AG08396 (cell line): Measurements from ENCODE around the gene TIAM2.
"Not testable (repeated sequence)": the region's sequence is repeated elsewhere in the genome, so short reads cannot be mapped to it uniquely, and the experiment has no call there.

Experiments used
- DNase-seq: peaks from one replicate; pipeline ENCODE4 v3.0.0; 2012; ENCODE audit warnings: low spot score, mixed read lengths

Gene TIAM2

DNA sequence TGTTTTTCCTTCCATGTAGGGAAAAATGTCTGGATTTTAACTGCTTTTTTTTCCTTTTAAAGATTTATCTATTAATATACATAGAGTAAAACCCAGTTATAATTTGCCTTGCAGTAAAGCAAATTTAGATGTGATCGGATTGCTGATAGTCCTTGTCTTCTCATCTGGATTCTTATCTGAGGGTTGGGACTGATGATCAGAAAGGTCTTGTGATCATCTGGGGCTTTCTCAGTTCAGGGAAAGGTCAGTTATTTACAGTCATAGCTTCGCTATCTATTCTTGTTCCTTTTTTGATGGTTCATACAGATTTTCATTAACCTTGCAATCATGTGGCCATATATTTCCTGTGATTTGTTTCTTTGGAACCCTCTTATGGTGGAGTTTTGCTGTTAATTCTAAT, 204.9 kb downstream of the TIAM2 start:
- no peak for DNase-seq

DNA sequence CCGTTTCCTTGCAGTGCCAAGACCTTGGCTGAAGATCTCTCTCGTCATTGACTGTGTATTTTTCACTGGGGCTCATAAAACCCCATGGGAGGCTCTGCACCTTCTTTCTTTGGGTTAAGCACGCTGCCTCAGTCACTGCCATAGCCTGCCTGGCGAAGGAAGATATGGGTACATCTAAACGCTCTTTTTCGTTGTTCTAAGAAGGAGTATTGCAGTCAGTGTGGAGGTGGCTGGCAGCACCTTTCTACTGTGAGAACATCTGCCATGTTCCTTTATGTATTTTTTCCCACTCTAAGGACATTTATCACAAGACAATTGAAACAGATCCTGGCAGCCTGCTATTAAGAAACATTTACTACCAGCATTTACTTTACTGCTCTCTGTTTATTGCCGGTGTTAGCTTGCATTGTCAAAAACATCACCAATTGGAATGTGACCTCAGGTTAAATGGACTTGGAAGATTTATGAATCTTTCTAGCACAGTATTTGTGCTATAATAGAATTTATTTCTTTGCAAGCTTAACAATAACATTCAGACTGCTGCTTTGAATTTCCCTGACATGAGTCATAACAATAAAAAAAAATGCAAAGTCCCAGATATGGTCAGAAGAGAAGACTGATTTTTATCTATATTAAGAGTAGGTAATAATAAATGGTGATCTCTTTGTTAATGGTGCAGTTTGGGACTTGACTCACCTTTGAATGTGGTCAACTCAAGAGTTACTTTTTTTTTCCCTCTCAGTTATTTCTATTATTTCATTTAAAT, 206.5 kb downstream of the TIAM2 start:
- DNase-seq = peak; percentile 41

DNA sequence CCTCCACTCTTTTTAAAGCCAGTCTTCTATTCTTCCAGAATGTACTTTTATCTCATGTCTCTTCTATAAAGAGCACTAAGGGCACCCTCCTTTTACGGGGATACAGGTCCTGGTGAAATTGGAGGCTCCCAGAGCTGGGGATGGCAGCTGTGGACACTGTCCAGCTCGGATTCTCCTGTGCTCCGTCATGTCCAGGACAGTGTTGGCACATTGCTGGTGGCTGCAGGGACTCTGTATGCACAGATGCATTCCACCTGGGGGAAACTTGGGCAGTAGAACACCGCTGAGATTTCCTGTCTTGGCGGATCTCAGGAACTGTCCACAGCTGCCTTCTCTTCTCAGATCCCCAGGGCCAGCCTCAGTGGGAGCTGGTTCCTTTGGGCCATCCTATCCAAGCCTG, 212.1 kb downstream of the TIAM2 start:
- no peak for DNase-seq

DNA sequence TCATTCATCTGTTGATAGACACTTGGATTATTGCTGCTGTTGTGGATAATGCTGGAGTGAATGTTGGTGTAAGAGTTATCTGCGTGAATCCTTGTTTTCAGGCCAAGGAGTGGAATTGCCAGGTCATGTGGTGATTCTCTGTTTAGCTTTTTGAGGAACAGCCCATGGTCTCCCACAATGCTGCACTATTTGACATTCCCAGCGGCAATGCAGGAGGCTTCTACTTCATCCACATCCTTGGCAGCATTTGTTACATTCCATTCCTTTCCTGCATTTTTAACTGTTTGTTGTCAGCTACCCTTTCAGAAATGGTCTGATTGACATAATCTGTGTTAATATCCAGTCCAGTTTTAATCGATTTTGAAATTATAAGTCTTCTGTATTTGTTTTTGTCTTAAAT, 217.0 kb downstream of the TIAM2 start:
- DNase-seq = no peak

DNA sequence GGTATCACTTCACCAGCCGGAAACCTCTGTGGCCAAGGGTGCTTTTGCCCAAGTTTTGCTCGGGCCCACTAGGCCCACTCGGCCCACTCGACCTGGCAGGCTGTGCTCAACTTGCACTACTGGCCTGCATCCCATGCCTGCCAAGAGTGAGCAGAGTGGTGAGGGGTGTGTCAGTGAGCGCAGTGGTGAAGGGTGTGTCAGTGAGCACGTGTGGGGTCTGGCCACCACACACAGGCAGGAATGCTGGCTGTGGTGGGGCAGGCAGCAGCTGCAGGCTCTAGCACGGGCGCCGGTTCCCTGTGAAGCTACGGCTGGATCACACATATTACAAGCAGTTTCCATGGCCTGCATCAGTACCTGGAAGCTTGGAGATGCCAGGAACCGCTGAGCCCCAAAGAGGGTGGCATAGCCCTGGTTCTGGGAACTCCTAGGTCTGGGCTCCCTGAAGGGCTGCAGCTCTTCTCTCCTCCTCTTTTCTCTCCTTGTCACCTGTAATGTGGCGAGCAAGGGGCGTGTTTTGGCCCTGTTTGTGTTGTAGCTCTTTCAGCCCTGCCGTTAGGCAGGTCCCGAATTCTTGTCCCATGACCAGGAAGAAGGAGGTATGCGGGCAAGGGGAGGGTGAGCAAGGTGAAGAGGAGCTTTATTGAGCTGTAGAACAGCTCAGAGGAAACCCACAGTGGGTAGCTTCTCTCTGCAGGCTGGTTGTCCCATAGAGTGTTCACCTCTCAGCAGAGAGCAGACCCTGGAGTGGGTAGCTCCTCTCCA, 217.7 kb downstream of the TIAM2 start:
- DNase-seq = no peak

DNA sequence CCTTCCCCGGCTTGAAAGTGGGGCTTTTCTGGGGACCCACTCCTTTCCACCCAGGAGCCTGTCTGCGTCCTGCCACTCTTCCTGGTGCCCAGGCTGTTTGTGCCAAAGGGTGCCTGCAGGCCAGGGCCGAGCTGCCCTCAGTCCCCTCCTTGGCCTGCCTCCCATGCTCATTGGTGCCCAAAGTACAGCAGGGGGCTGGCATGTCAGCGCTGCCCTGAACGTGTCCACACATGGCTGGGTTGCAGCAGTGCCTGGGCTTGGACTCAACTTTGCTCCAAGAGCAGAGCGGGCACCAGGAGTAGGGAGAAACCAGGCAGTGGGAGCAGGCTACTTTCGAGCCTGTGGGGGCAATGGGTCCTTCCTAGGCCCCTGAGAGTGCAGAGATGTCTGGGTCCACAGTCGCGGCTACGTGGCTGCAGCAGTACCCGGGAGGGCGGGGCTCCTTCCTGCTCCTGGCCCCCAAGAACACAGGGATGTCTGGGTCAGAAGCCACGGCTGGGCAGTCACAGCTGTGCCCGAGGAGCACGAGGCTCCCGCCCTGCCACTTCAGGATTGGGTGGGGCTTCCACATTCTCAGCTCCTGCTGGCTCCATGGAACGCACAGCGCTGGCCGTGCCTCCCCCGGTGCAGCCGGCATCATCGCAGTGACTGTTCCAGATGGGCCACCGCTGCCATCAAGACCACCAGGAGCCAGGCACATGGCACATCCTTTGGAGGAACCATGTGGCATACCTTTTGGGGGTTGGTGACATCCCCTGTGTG, 218.7 kb downstream of the TIAM2 start:
- DNase-seq = no peak

DNA sequence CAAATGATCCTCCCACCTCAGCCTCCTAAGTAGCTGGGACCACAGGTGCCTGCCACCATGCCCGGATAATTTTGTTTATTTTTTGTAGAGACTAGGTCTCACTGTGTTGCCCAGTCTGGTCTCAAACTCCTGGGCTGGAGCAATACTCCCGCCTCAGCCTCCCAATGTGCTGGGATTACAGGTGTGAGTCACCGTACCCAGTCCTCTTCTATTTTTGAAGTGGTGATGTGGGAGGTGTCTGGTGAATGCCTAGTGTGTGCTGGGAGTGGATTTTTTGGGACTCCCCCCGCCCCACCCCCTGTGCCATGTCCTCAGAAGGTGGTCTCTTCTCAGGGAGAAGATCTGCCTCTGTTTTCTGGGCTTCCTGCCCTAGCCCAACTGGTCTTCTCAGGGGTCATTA, 220.8 kb downstream of the TIAM2 start:
- DNase-seq = no peak

DNA sequence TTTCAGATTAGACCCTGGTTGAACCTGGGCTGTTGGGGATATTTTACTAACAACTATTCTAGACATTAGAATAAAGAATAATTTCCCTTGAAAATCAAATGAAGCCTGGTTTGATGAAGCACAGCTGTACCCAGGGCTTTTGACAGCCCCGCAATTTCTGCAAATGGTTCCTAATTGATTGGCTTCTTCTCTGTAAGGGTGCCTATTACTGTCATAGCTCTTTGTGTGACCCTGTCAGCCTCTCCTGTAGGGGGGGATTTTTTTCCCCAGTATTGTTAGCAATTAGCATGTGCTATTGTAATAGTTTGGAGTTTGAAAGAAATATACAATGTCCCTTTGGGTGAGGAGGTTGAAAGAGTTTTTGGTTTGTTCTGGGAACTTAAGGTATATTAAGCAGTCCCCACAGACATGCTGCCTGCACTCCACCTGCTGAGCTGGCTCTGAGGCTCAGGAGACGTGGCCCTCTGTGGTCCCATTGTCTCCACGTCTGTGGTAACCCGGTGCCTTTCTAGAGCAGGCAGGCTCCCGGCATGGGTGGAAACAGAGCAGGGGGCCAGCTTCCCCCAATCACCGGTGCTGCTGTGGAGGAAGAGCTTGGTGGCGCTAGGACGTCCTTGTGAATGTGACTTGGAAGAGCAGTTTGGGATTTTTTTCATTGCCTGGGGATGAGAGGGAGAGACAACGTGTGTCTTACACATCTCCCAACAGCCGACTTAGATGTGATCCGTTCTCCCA, 221.4 kb downstream of the TIAM2 start:
- DNase-seq = no peak

DNA sequence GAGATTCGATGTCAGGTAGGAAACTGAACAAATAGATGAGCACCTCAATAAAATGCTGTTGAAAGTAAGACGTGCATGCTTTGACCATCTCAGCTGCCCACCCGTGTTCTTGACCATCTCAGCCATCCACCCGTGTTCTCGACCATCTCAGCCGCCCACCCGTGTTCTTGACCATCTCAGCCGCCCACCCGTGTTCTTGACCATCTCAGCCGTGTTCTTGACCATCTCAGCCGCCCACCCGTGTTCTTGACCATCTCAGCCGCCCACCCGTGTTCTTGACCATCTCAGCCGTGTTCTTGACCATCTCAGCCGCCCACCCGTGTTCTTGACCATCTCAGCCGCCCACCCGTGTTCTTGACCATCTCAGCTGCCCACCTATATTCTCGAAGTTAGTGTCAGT, 223.6 kb downstream of the TIAM2 start:
- DNase-seq = not testable (repeated sequence)

DNA sequence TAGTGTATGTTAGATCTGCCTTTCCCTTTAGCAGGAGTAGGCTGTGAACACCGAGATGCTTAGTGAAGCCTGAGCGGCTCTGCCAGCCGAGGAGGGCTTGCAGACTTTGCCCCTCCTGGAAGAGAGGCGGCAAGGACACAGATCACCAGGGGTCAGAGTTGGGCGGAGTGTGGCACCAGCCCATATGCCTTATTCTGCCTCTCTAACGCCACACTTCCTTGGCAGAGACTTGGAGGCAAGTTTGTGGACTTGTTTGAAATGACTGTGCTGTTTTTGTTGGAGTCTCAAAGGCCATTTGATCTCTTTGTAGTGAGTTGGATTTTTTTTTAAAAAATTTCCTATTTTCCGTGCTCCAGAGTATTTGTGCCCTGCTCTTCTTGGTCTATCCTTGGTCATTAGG, 224.2 kb downstream of the TIAM2 start:
- DNase-seq = no peak

DNA sequence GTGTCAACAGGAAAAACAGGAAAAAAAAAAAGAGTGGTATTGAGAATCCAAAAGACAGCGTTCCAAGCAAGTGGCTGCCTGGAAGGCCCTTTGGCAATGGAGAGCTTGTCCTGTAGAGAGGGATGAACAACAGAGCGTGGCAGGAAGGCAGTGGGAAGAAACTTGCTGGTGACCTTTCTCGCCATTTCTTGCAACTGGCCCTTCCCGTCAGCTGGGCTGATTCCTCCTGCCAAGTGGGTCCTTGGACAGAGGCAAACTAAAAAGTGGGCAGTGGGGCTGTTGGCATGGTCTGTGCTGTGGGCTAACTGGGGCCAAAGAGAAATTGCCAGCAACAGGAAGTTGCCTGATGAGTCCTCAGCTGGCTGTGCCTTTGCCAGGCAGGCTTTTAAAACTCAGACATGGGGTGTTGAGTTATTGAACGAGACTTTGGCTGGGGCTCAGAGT, 224.8 kb downstream of the TIAM2 start:
- peak; percentile 22 for DNase-seq

DNA sequence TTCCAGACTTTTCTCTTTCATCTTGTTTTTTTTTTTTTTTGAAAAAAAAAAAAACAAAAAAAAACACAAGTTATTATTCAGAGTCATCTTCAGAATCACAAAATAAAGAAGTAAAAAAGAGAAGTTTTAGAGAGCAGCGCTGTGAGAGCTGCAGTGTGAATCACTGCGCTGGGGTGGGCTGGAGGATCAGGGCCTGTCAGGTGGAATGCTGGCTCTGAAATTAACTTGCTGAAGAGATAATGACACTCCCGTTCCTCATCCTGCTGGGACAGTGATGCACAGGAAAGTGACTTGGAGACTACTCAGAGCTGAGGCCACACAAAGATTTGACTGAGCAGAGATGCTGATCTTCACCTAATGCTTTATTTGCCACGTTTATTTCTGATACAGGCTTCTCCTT, 226.0 kb downstream of the TIAM2 start:
- DNase-seq = no peak

DNA sequence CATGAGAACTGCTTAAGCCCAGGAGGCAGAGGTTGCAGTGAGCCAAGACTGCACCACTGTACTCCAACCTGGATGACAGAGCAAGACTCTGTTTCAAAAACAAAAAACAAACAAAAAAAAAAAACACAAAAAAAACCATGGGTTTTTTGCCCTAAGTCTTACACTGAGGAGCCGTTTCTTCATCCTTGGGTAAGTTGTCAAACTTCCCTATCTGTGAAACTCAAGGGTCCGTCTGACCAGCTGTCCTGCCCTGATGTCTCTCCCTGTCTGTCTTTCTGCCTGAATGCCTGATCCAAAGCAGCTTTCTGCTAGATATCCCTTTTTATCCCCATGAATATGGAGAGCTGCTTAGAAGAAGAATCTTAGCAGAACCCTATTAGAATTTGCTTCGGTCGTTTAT, 227.4 kb downstream of the TIAM2 start:
- DNase-seq = no peak

DNA sequence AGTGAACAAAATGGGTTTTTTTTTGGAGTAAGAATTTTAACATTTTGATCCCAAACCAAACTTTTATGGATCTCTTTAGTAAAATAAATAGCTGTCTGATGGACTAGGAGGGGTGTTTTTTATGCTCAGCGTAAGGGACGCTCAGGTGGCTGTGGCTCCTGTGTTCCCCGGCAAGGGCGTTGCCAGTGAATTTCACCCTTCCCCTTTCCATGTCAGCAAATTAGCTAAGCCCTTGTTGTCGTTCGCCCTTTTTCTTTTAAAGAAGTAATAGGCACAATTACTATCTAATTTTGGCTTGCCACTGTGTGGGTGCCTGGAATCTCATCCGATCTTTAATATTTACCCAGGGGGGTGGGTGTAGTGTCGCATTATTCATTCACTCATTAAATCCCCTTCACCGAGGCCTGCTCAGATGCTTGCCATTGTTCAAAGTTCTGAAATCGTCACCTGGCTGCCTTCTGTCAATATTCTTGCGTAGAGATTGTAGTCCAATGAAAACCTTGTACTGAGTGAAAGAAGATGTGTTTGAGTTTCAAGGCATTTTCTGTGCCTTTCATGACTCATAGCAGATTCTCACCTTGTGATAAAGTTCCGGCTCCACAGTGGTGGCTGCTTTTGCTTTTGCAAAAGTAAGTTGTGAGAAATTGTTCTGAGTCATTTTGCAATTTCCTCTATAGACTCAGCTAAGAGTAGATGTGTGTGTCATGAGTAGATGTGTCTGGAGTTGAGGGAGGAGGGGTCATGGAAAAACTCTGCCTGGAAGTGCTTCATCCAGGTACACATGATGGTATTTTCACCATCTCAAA, 228.7 kb downstream of the TIAM2 start:
- peak; percentile 57 for DNase-seq

DNA sequence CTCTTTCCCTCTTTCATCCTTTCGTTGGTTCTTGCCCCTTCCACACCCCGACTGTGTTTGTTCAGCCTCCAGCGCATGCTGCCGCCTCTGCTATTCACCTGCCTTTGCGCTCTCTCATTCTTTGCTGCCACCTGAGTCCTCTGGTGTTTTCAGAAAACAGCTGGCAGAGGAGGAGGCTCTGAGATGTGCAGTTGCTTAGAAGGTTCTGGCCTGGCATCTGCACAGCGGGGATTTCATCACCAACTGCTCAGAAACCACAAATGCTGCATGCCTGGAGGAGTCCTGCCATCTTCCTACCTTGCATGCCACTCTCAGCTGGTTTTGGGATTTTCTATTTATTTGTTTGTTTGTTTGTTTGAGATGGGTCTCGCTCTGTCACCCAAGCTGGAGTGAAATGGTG, 229.5 kb downstream of the TIAM2 start:
- DNase-seq = no peak

DNA sequence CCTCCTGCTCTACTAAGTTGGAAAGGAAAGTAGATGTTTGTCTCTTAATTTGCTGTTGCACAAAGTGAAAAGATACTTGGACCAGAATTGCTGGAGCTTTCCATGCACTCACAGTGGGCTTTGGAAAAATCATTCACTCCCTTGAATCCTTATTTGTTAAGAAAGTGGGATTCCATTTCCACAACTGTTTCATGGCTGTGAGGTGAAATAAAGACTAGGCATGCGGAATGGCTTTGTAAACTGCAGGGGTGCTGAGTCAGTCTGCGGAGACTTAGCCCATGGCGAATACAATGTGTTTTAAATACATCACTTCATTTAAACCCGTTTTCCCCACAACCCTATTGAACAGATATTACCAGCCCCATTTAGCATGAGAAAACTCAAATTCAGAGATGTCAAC, 231.9 kb downstream of the TIAM2 start:
- DNase-seq = no peak

DNA sequence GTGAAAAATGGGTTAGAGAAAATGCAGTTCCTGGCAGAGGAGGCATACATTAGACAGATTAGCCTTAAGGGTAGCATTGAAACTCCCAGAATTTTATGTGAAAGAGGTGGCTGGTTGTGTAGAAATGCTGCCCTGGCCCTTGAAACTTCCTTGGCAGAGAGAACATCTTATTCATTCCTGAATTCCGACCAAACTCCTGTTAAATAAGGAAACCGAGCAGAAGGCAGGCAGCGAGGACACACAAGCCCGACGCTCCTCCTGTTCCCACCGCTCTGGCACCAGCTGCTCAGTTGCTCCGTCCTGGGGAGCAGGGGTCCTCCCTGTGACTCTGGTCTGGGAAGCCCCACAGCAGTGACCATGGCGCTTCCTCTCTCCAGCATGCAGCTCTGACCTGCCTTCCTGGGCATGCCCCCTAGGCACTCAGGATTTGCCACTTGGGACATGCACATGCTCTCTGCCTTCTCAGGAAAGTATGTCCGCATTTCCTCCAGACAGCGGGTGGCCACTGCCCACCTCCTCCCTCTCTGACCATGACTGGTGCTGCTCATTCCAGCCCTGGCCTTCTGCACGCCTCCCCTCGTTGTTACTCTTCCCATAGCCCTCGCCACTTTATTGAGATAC, 233.5 kb downstream of the TIAM2 start:
- DNase-seq = peak; percentile 34

DNA sequence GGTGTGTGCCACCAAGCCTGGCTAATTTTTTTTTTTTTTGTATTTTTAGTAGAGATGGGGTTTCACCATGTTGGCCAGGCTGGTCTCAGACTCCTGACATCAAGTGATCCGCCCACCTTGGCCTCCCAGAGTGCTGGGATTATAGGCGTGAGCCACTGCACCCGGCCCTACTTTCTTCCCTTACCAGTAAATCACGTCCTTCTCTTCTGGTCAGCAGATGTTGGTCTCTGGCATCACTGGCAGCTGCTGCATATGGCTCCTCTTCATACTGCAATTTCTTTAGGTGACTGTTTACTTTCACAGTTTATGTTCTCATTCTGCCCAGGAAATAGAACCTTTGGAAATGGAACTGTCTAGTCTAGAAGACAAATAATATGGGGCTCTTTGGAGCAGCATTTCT, 235.9 kb downstream of the TIAM2 start:
- DNase-seq = not testable (repeated sequence)

DNA sequence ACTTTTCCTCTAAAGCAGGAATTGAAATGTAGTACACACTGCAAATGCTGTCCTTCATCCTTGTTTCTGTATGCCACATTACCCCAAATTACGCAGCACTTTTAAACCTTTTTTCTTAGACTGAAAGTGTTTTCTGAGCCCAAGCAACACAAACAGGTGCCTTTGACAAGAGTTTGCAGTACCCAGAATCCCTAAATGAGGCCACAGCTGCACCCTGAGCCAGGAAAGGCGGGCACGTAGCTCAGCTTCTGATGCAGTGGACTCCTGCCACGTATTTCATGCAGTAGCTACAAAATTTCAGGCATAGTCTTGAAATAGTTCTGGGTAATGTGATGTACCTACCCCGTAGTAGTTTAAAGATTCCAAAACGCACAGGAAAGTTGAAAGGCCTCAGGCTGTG, 237.7 kb downstream of the TIAM2 start:
- DNase-seq = no peak

DNA sequence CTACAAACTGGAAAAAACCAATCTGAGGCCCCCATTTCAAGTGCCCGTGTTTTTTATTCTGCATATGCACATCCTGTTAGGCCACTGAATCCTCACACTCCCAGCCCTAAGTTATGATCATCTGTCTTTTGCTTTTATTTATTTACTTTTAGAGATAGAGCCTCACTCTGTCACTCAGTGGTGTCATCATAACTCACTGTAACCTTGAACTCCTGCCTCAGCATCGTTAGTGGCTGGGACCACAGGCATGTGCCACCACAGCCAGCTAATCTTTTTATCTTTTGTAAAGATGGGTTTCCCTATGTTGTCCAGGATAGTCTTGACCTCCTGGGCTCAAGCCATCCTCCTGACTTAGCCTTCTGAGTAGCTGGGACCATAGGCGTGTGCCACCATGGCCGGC, 239.1 kb downstream of the TIAM2 start:
- DNase-seq = no peak

DNA sequence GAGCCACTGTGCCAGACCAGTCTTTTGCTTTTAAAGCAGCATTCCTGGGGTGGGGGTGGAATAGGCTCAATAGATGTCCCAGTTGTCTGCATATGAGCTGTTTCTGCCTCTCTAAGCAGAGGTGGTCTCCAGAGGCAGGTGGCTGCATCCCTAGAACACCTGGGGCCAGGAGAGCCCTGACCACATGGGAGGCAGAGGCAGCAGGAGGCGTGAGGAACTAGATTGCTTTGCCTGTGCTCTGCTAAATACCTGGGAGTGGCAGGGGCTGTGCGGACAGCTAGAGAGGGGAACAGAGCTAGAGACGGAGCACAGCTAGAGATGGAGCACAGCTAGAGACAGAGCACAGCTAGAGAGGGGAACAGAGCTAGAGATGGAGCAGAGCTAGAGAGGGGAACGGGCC, 239.6 kb downstream of the TIAM2 start:
- no peak for DNase-seq
